Esophagus squamous epithelium (tissue), 4 donors: ENCODE measurements around the gene POLRMT.

Experiments
- CTCF ChIP-seq, 6 experiments: fragments of 450-650 bp in 4 of 6; fragments of 200-600 bp in 2 of 6; sonication (generic) in 2 of 6; IDR thresholded peaks; one replicate each; pipeline ENCODE4 v1.5.1; 2016 to 2019; ENCODE audit warnings: antibody characterized with exemption in 6 of 6, mild to moderate bottlenecking in 4 of 6, moderate library complexity in 4 of 6
- POLR2A ChIP-seq, 4 donors: fragments of 450-650 bp; IDR thresholded peaks; one replicate each; pipeline ENCODE4 v1.6.1; 2017; ENCODE audit warnings: antibody characterized with exemption in 4 of 4, mild to moderate bottlenecking in 4 of 4, moderate library complexity in 3 of 4

- TF ChIP-seq POLR2A (IDR thresholded peaks at IDR 0.05): no peak
- TF ChIP-seq CTCF (IDR thresholded peaks at IDR 0.05): no peak
These were observed 6.2 kb upstream of the POLRMT start, which contains the start of gene FGF22 for GRCh38 chr19:639253-640160.
